IPS-15b (cell line): ENCODE data around the gene TENT5C.
"Not testable (repeated sequence)": the region's sequence is repeated elsewhere in the genome, so short reads cannot be mapped to it uniquely, and the experiment has no call there.

ENCODE experiments used
- H3K27me3 ChIP-seq: one replicate; pipeline ENCODE4 v1.6.1; 2013; ENCODE audit warnings: low read length; ENCODE audit not compliant: control insufficient read depth, insufficient read depth
- H3K36me3 ChIP-seq: one replicate; pipeline ENCODE4 v1.6.1; 2013; ENCODE audit warnings: low read length; ENCODE audit not compliant: control insufficient read depth, insufficient read depth
- H3K4me1 ChIP-seq: one replicate; pipeline ENCODE4 v1.6.1; 2013; ENCODE audit warnings: mild to moderate bottlenecking, low read length; ENCODE audit not compliant: control insufficient read depth, insufficient read depth
- H3K4me3 ChIP-seq: one replicate; pipeline ENCODE4 v1.5.1; 2013; ENCODE audit warnings: low read depth, low read length
- H3K9ac ChIP-seq: one replicate; pipeline ENCODE4 v1.6.1; 2013; ENCODE audit warnings: low read depth, mild to moderate bottlenecking, low read length
- H3K9me3 ChIP-seq: one replicate; pipeline ENCODE4 v1.6.1; 2013; ENCODE audit warnings: mild to moderate bottlenecking, low read length; ENCODE audit not compliant: control insufficient read depth, insufficient read depth

The TENT5C gene

DNA sequence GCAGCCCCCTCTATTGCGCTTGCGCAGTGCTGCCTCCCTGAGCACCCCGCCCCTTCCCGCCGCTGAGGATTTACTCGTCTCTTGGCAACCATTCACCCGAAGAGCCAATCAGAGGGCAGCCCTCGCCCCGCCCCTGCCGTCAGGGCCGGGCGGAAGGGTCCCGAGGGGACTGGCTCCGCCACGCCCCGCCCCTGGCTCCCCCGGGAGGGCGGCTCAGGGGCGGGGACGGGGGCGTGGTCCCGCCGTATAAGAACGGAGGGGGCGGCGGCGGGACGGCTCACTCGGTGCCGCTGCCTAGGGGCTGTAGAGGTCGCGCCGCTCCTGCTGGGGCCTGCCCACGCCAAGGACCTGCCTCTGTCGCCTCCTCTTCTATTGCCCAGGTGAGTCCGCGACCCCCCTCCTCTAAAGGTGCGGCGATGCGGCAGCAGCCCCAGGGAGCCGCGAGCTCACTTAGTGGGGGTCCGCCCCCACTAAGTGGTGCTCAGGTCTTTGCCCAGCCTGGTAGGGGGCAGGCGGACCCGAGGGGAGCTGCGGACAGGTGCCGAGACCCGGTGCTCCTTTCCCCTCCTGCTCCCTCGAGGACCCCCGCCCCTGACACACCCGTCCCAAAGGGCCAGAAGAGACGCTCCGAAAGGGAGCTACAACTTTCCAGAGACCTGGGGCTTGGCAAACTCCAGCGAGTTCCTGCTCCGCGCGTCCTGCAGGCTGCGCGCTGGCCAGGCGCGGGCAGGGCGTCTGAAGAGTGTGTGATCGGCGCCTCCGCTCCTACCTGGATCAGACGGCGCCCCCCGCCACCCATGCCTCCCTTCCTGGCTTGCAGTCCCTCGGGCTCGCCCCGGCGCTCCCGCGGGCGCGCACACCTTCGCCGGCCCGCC, at the start of gene TENT5C:
Gene TENT5C, plus strand, starts transcription at position 275 of the 875 bp plus-strand sequence. CDS start 16,821 bp downstream, outside the sequence.
- peak within 1 kb of the TSS; percentile 76 for H3K4me3 ChIP-seq
- H3K9ac ChIP-seq: no peak within 1 kb of the TSS
- no peaks in the 10 kb centered on the region for H3K36me3 ChIP-seq
- H3K4me1 ChIP-seq: peaks cover 3% of the 10 kb centered on the region
- H3K9me3 ChIP-seq: no peaks in the 10 kb centered on the region
- H3K27me3 ChIP-seq: peaks cover 56% of the 10 kb centered on the region

DNA sequence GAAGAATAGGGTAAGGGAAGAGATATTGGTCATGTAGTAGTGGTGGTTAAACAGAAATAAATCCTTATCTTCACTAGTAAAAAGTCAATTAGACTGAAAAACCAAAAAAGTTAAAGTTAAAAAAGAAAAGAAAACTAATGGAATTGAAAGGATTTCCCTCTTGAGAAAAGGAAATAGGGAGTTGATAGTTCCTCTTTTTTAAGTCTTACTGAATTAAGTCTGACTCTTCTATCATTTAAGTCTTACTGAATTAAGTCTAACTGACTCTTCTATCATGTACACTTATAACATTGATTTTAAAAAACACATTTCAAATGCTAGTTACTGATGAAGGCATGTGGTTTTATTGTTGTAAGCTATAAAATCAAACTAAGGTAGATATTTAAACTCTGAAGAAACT, 49.5 kb upstream of the TENT5C start:
- H3K9ac ChIP-seq: no peak overlapping the region

DNA sequence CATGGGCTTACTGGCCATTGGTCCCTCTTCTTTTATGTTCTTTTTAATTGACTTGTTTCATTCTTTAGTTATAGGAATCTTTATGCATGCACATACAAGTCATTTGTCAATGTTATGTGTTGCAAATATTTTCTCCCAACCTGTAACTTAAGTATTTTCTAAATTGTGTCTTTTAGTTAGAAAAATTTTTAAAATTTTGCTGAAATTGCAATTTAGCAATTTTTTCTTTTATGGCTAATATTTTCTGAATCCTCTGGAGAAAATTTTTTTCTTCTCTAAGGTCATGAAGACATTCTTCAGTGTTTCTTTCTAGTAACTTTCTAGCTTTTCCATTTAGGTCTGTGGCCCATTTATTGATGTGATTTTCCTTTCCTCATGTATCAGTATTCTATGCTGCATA, 48.9 kb upstream of the TENT5C start:
- Histone ChIP-seq H3K9ac (no peak overlapping the region), H3K4me1 (no peaks in the 10 kb centered on the region), H3K9me3 (peaks cover 6% of the 10 kb centered on the region), H3K36me3 (no peaks in the 10 kb centered on the region), H3K27me3 (no peaks in the 10 kb centered on the region), H3K4me3 (no peak overlapping the region)

More for the DNA sequence above, 49.5 kb upstream of the TENT5C start:
- Histone ChIP-seq H3K36me3 (no peaks in the 10 kb centered on the region), H3K4me1 (no peaks in the 10 kb centered on the region), H3K4me3 (no peak overlapping the region), H3K9me3 (peaks cover 6% of the 10 kb centered on the region), H3K27me3 (no peaks in the 10 kb centered on the region)

GRCh38 chr1:117558451-117558850, 47.4 kb upstream of the TENT5C start:
- H3K36me3 ChIP-seq, H3K27me3 ChIP-seq, H3K4me3 ChIP-seq, H3K9ac ChIP-seq, H3K4me1 ChIP-seq, H3K9me3 ChIP-seq: not testable (repeated sequence)

- H3K36me3 ChIP-seq: no peaks in the 10 kb centered on the region
- peaks cover 6% of the 10 kb centered on the region for H3K9me3 ChIP-seq
- H3K9ac ChIP-seq: no peak overlapping the region
- H3K27me3 ChIP-seq: no peaks in the 10 kb centered on the region
- no peak overlapping the region for H3K4me3 ChIP-seq
- H3K4me1 ChIP-seq: no peaks in the 10 kb centered on the region
Measured at GRCh38 chr1:117559139-117559538, 46.7 kb upstream of the TENT5C start.

DNA sequence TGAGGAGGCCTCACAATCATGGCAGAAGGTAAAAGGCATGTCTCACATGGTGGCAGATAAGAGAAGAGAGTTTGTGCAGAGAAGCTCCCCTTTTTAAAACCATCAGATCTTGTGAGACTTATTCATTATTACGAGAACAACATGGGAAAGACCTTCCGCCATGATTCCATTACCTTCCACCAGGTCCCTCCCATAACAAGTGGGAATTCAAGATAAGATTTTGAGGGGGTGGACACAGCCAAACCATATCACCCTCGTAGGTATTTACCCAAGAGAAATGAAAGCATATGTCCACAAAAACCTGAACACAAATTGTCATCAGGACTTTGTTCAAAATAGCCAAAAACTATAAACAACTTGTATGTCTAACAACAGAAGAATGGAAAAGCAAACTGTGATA, 45.9 kb upstream of the TENT5C start:
- Histone ChIP-seq H3K27me3 (no peaks in the 10 kb centered on the region), H3K4me1 (no peaks in the 10 kb centered on the region), H3K9me3 (peaks cover 6% of the 10 kb centered on the region), H3K9ac (no peak overlapping the region), H3K4me3 (no peak overlapping the region), H3K36me3 (no peaks in the 10 kb centered on the region)

- Histone ChIP-seq H3K9me3 (peaks cover 6% of the 10 kb centered on the region), H3K4me3 (no peak overlapping the region), H3K4me1 (no peaks in the 10 kb centered on the region), H3K36me3 (no peaks in the 10 kb centered on the region), H3K9ac (no peak overlapping the region), H3K27me3 (no peaks in the 10 kb centered on the region)
Measured at GRCh38 chr1:117561071-117561470, 44.8 kb upstream of the TENT5C start.

DNA sequence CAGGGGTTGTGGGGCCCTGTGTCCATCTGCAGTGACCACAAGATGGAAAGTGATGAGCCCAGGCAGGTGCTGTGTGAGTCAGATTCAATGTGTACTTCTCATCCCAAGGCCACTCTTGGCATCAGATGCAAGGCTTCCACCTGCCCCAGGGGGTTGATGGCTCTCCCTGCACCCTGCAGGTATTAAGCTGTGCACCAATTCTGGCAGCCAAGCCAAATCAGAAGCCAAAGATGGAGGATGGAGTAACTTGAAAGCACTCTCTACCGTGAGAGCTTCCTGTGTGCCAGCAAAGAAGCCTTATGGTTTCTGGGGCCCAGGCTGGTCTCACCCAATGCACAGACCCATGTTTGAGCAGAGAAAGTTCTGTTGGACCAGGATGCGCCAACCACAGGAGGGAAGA, 44.3 kb upstream of the TENT5C start:
- Histone ChIP-seq H3K27me3 (no peaks in the 10 kb centered on the region), H3K9ac (no peak overlapping the region), H3K9me3 (peaks cover 6% of the 10 kb centered on the region), H3K36me3 (no peaks in the 10 kb centered on the region), H3K4me1 (no peaks in the 10 kb centered on the region), H3K4me3 (no peak overlapping the region)

DNA sequence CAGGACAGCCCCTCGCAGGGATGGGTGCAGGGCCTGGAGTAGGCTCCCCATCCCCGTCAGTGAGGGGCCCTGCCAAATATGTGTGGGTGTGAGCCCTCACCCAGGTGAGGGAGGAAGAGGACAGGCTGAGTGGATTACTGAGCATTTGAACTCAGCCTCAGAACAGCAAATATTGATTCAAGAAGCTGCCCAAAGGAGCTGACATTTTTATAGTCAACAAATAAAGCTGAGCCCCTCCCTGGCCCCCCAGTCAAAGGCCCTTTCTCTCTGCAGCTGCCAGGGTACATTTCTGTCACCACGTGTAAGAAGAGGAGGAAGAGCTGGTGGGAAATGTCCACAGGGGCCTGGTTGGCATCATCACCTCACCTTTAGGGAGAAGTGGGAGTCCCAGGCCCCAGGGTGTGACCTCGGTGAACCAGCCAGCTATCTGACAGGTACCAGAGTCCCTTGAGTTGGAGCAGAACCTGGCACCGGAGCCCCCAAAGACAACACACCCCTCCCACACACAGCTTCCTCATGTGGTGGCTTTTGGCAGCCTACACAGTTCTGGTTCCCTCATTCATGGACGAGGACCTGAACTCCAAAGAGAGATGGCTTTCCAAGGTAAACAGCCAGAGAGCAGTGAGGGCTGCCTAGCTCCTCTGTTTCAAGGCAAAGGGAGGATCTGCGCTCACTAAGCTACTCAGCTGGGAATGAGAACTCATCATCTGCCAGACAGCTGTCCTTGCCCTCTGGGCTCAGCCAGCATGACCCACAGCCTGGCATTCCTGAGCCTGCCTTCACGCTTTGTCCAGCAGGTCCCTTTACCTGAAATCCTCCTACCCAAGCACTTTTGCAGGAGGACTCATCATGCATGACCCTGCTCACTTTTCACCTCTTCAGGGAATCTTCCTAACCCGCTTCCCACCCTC, 43.0 kb upstream of the TENT5C start:
- no peaks in the 10 kb centered on the region for H3K4me1 ChIP-seq
- no peak overlapping the region for H3K9ac ChIP-seq
- H3K4me3 ChIP-seq: no peak overlapping the region
- no peaks in the 10 kb centered on the region for H3K36me3 ChIP-seq
- H3K9me3 ChIP-seq: peaks cover 6% of the 10 kb centered on the region
- no peaks in the 10 kb centered on the region for H3K27me3 ChIP-seq

- Histone ChIP-seq H3K9ac (no peak overlapping the region), H3K36me3 (no peaks in the 10 kb centered on the region), H3K9me3 (peaks cover 6% of the 10 kb centered on the region), H3K4me3 (no peak overlapping the region), H3K27me3 (no peaks in the 10 kb centered on the region), H3K4me1 (no peaks in the 10 kb centered on the region)
Measured at GRCh38 chr1:117563492-117563875, 42.4 kb upstream of the TENT5C start.

GRCh38 chr1:117564227-117565075, 41.4 kb upstream of the TENT5C start:
- H3K9ac ChIP-seq: no peak overlapping the region
- no peaks in the 10 kb centered on the region for H3K9me3 ChIP-seq
- no peaks in the 10 kb centered on the region for H3K4me1 ChIP-seq
- H3K36me3 ChIP-seq: no peaks in the 10 kb centered on the region
- H3K27me3 ChIP-seq: no peaks in the 10 kb centered on the region
- no peak overlapping the region for H3K4me3 ChIP-seq
